ENCODE data around the gene FIG4.
"Not testable (repeated sequence)": the region's sequence is repeated elsewhere in the genome, so short reads cannot be mapped to it uniquely, and the experiment has no call there.

FIG4 gene

DNA sequence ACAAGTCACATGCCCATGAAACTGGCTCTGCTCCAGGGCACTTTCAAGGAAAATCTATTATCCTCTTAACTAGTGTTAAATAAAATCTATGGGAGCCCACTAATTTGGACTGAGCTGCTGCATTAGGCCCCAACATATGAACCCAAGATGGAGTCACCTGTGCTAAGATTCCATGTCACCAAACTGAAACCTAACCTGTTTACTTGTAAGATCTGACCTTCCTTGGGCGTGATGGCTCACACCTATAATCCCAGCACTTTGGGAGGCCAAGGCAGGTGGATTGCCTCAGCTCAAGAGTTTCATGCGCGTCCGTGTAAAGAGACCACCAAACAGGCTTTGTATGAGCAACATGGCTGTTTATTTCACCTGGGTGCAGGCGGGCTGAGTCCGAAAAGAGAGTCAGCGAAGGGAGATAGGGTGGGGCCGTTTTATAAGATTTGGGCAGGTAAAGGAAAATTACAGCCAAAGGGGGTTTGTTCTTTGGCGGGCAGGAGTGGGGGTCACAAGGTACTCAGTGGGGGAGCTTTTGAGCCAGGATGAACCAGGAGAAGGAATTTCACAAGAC is 164.5 kb downstream of the FIG4 start:
- H3K4me1 ChIP-seq (ENCODE audit: insufficient read depth, low read length); H3K4me3 ChIP-seq (ENCODE audit: low read depth in 1 of 2, low read length in 2 of 2); H3K36me3 ChIP-seq (ENCODE audit: insufficient read depth, low read length); H3K27me3 ChIP-seq (ENCODE audit: control insufficient read depth in 1 of 2, insufficient read depth in 2 of 2, low read length in 2 of 2); H3K9me3 ChIP-seq (ENCODE audit: low read length); H3K27ac ChIP-seq (ENCODE audit: low read depth, low read length); H3K9ac ChIP-seq (ENCODE audit: low read length): not testable (repeated sequence)

GRCh38 chr6:109861946-109862345 is 170.8 kb downstream of the FIG4 start:
- H3K4me3 ChIP-seq (ENCODE audit: low read depth in 1 of 2, low read length in 2 of 2): no peak overlapping the region
- H3K36me3 ChIP-seq (ENCODE audit: insufficient read depth, low read length): no peaks in the 10 kb centered on the region
- H3K27ac ChIP-seq (ENCODE audit: low read depth, low read length): no peak overlapping the region
- no peaks in the 10 kb centered on the region for H3K27me3 ChIP-seq (ENCODE audit: control insufficient read depth in 1 of 2, insufficient read depth in 2 of 2, low read length in 2 of 2)
- no peaks in the 10 kb centered on the region for H3K4me1 ChIP-seq (ENCODE audit: insufficient read depth, low read length)
- H3K9me3 ChIP-seq (ENCODE audit: low read length): no peaks in the 10 kb centered on the region
- H3K9ac ChIP-seq (ENCODE audit: low read length): no peak overlapping the region

GRCh38 chr6:109864050-109864449 is 173.0 kb downstream of the FIG4 start:
- Histone ChIP-seq H3K4me3 (ENCODE audit: low read depth in 1 of 2, low read length in 2 of 2) (no peak overlapping the region), H3K36me3 (ENCODE audit: insufficient read depth, low read length) (no peaks in the 10 kb centered on the region), H3K9me3 (ENCODE audit: low read length) (no peaks in the 10 kb centered on the region), H3K4me1 (ENCODE audit: insufficient read depth, low read length) (no peaks in the 10 kb centered on the region), H3K9ac (ENCODE audit: low read length) (no peak overlapping the region), H3K27ac (ENCODE audit: low read depth, low read length) (no peak overlapping the region), H3K27me3 (ENCODE audit: control insufficient read depth in 1 of 2, insufficient read depth in 2 of 2, low read length in 2 of 2) (no peaks in the 10 kb centered on the region)

GRCh38 chr6:109865968-109866367 is 174.9 kb downstream of the FIG4 start:
- no peak overlapping the region for H3K27ac ChIP-seq (ENCODE audit: low read depth, low read length)

GRCh38 chr6:109867009-109867969 is 176.2 kb downstream of the FIG4 start:
- Histone ChIP-seq H3K36me3 (ENCODE audit: insufficient read depth, low read length) (no peaks in the 10 kb centered on the region), H3K9ac (ENCODE audit: low read length) (no peak overlapping the region), H3K9me3 (ENCODE audit: low read length) (no peaks in the 10 kb centered on the region), H3K4me1 (ENCODE audit: insufficient read depth, low read length) (no peaks in the 10 kb centered on the region), H3K4me3 (ENCODE audit: low read depth in 1 of 2, low read length in 2 of 2) (no peak overlapping the region), H3K27ac (ENCODE audit: low read depth, low read length) (no peak overlapping the region), H3K27me3 (ENCODE audit: control insufficient read depth in 1 of 2, insufficient read depth in 2 of 2, low read length in 2 of 2) (no peaks in the 10 kb centered on the region)

More at GRCh38 chr6:109865968-109866367, 174.9 kb downstream of the FIG4 start:
- H3K4me1 ChIP-seq (ENCODE audit: insufficient read depth, low read length): no peaks in the 10 kb centered on the region
- H3K9me3 ChIP-seq (ENCODE audit: low read length): no peaks in the 10 kb centered on the region
- no peak overlapping the region for H3K9ac ChIP-seq (ENCODE audit: low read length)
- H3K36me3 ChIP-seq (ENCODE audit: insufficient read depth, low read length): no peaks in the 10 kb centered on the region
- H3K27me3 ChIP-seq (ENCODE audit: control insufficient read depth in 1 of 2, insufficient read depth in 2 of 2, low read length in 2 of 2): no peaks in the 10 kb centered on the region
- no peak overlapping the region for H3K4me3 ChIP-seq (ENCODE audit: low read depth in 1 of 2, low read length in 2 of 2)

- Histone ChIP-seq H3K9ac (ENCODE audit: low read length) (no peak overlapping the region), H3K4me3 (ENCODE audit: low read depth in 1 of 2, low read length in 2 of 2) (no peak overlapping the region), H3K4me1 (ENCODE audit: insufficient read depth, low read length) (no peaks in the 10 kb centered on the region), H3K36me3 (ENCODE audit: insufficient read depth, low read length) (no peaks in the 10 kb centered on the region), H3K27ac (ENCODE audit: low read depth, low read length) (no peak overlapping the region), H3K9me3 (ENCODE audit: low read length) (no peaks in the 10 kb centered on the region), H3K27me3 (ENCODE audit: control insufficient read depth in 1 of 2, insufficient read depth in 2 of 2, low read length in 2 of 2) (no peaks in the 10 kb centered on the region)
These were observed 176.9 kb downstream of the FIG4 start for GRCh38 chr6:109867970-109868358.

DNA sequence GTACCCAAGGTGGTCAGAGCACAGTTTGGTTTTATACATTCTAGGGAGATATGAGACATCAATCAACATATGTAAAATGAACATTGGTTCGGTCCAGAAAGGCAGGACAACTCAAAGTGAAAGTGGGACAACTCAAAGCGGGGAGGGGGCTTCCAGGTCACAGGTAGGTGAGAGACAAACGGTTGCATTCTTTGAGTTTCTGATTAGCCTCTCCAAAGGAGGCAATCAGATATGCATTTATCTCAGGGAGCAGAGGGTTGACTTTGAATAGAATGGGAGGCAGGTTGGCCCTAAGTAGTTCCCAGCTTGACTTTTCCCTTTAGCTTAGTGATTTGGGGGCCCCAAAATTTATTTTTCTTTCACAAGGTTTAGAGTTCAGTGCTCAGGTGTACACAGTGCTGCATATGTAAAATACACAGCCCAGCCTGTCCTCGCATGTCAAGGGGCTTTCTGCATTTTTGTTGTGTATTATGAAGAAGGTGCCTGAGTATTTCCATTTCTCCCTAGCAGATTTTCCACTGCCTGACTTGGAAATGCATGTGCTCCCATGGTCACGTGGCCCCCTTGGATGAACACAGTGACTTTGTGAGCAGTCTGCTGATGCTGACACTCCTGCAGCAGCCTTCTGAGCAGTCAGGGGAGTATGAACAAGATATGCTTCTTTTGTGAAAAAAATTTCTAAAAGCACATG is 178.4 kb downstream of the FIG4 start:
- H3K27ac ChIP-seq (ENCODE audit: low read depth, low read length); H3K4me3 ChIP-seq (ENCODE audit: low read depth in 1 of 2, low read length in 2 of 2); H3K9ac ChIP-seq (ENCODE audit: low read length); H3K9me3 ChIP-seq (ENCODE audit: low read length); H3K4me1 ChIP-seq (ENCODE audit: insufficient read depth, low read length); H3K27me3 ChIP-seq (ENCODE audit: control insufficient read depth in 1 of 2, insufficient read depth in 2 of 2, low read length in 2 of 2); H3K36me3 ChIP-seq (ENCODE audit: insufficient read depth, low read length): not testable (repeated sequence)

GRCh38 chr6:109870089-109870410 is 179.0 kb downstream of the FIG4 start:
- Histone ChIP-seq H3K4me3 (ENCODE audit: low read depth in 1 of 2, low read length in 2 of 2) (no peak overlapping the region), H3K9ac (ENCODE audit: low read length) (no peak overlapping the region)

GRCh38 chr6:109872549-109872948 is 181.5 kb downstream of the FIG4 start:
- no peaks in the 10 kb centered on the region for H3K27me3 ChIP-seq (ENCODE audit: control insufficient read depth in 1 of 2, insufficient read depth in 2 of 2, low read length in 2 of 2)
- no peak overlapping the region for H3K4me3 ChIP-seq (ENCODE audit: low read depth in 1 of 2, low read length in 2 of 2)
- no peaks in the 10 kb centered on the region for H3K4me1 ChIP-seq (ENCODE audit: insufficient read depth, low read length)
- no peaks in the 10 kb centered on the region for H3K36me3 ChIP-seq (ENCODE audit: insufficient read depth, low read length)
- no peak overlapping the region for H3K27ac ChIP-seq (ENCODE audit: low read depth, low read length)
- H3K9ac ChIP-seq (ENCODE audit: low read length): no peak overlapping the region
- no peaks in the 10 kb centered on the region for H3K9me3 ChIP-seq (ENCODE audit: low read length)

More at GRCh38 chr6:109870089-109870410, 179.0 kb downstream of the FIG4 start:
- Histone ChIP-seq H3K27me3 (ENCODE audit: control insufficient read depth in 1 of 2, insufficient read depth in 2 of 2, low read length in 2 of 2) (no peaks in the 10 kb centered on the region), H3K36me3 (ENCODE audit: insufficient read depth, low read length) (no peaks in the 10 kb centered on the region), H3K9me3 (ENCODE audit: low read length) (no peaks in the 10 kb centered on the region), H3K27ac (ENCODE audit: low read depth, low read length) (no peak overlapping the region), H3K4me1 (ENCODE audit: insufficient read depth, low read length) (no peaks in the 10 kb centered on the region)

DNA sequence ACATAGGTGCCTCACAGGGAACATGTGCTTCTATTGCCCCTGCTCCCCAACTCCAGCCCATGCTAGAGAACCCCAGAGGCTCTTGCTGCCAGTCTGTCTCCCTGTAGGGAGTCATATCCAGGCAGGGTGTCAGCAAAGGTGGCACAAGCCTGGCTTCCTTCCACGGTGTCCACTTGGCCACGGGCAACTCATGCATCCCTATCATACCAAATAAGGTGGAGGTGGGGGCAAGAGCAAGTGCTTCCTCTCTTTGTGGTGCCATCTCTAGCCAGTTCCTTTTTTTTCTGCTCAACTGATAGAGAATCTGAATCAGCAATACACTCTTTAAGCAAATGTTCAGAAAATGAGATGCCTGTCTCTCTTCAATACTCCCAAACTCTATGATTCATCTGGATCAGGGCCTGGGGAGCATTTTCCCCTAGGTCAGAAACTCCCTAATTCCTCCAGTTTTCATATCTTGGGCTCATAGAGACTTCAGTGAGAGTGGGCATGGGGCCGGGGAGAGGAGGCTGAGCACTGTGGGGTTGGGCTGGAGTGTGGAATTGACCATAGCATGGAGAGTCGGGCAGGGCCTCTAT is 182.0 kb downstream of the FIG4 start:
- H3K4me3 ChIP-seq (ENCODE audit: low read depth in 1 of 2, low read length in 2 of 2): no peak overlapping the region
- H3K4me1 ChIP-seq (ENCODE audit: insufficient read depth, low read length): no peaks in the 10 kb centered on the region
- no peaks in the 10 kb centered on the region for H3K9me3 ChIP-seq (ENCODE audit: low read length)
- H3K9ac ChIP-seq (ENCODE audit: low read length): no peak overlapping the region
- no peaks in the 10 kb centered on the region for H3K36me3 ChIP-seq (ENCODE audit: insufficient read depth, low read length)
- no peaks in the 10 kb centered on the region for H3K27me3 ChIP-seq (ENCODE audit: control insufficient read depth in 1 of 2, insufficient read depth in 2 of 2, low read length in 2 of 2)
- H3K27ac ChIP-seq (ENCODE audit: low read depth, low read length): no peak overlapping the region

DNA sequence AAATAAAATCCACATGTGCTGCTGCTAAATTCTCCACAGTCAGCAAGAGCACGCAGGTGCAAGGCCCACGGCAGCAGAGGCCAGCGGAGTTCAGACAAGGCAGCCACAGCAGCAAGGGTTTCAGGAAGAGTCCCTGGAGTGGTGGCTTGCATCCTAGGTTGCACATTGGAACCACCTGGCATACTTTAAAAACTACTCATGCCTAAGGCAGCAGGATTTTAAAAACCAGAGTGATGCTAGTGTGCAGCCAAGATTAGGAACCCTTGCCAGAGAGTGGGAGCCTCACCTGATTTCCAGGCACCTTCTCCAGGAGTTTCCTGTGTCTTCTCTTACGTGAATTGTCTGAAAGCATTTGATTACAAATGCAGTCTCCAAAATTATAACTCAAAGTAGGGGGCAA is 183.0 kb downstream of the FIG4 start:
- H3K4me1 ChIP-seq (ENCODE audit: insufficient read depth, low read length): no peaks in the 10 kb centered on the region
- H3K9ac ChIP-seq (ENCODE audit: low read length): no peak overlapping the region
- no peaks in the 10 kb centered on the region for H3K36me3 ChIP-seq (ENCODE audit: insufficient read depth, low read length)
- H3K4me3 ChIP-seq (ENCODE audit: low read depth in 1 of 2, low read length in 2 of 2): no peak overlapping the region
- no peaks in the 10 kb centered on the region for H3K9me3 ChIP-seq (ENCODE audit: low read length)
- no peaks in the 10 kb centered on the region for H3K27me3 ChIP-seq (ENCODE audit: control insufficient read depth in 1 of 2, insufficient read depth in 2 of 2, low read length in 2 of 2)
- no peak overlapping the region for H3K27ac ChIP-seq (ENCODE audit: low read depth, low read length)
